Hematopoietic multipotent progenitor cell treated with erythropoietin and hydrocortisone succinate and interleukin-3 and kit ligand, for 15 days (in vitro differentiated cells): ENCODE results near the gene RBMS2.
"Not testable (repeated sequence)": the region's sequence is repeated elsewhere in the genome, so short reads cannot be mapped to it uniquely, and the experiment has no call there.

Experiments used
- DNase-seq: peaks from one replicate; pipeline ENCODE4 v3.0.0-alpha.2; 2015; ENCODE audit warnings: low spot score

The RBMS2 gene

GRCh38 chr12:56518570-56518969, 3.0 kb upstream of the RBMS2 start:
- DNase-seq = no peak

- no peak for DNase-seq
These were observed 1.6 kb upstream of the RBMS2 start for GRCh38 chr12:56520048-56520447.

GRCh38 chr12:56520506-56520905, 1.1 kb upstream of the RBMS2 start:
- no peak for DNase-seq

GRCh38 chr12:56521209-56521589, 421 bp upstream of the RBMS2 start:
- no peak for DNase-seq

GRCh38 chr12:56522411-56523193, 982 bp downstream of the RBMS2 start:
- no peak for DNase-seq

- DNase-seq = no peak
These were observed 7.2 kb downstream of the RBMS2 start for GRCh38 chr12:56528846-56529245.

GRCh38 chr12:56529656-56530055, 8.0 kb downstream of the RBMS2 start:
- DNase-seq = no peak

- DNase-seq = no peak
These were observed 8.9 kb downstream of the RBMS2 start for GRCh38 chr12:56530390-56531055.

GRCh38 chr12:56537546-56537945, 15.9 kb downstream of the RBMS2 start:
- no peak for DNase-seq

GRCh38 chr12:56541631-56542030, 20.0 kb downstream of the RBMS2 start:
- no peak for DNase-seq

GRCh38 chr12:56542164-56542563, 20.5 kb downstream of the RBMS2 start:
- no peak for DNase-seq

GRCh38 chr12:56545023-56545604, 23.5 kb downstream of the RBMS2 start:
- DNase-seq = no peak

- DNase-seq = no peak
These were observed 25.1 kb downstream of the RBMS2 start for GRCh38 chr12:56546680-56547079.

- DNase-seq = no peak
These were observed 29.4 kb downstream of the RBMS2 start for GRCh38 chr12:56551070-56551469.

GRCh38 chr12:56565510-56566101, 44.0 kb downstream of the RBMS2 start:
- no peak for DNase-seq

- no peak for DNase-seq
These were observed 46.5 kb downstream of the RBMS2 start for GRCh38 chr12:56568146-56568545.

- DNase-seq = no peak
These were observed 49.5 kb downstream of the RBMS2 start for GRCh38 chr12:56571121-56571520.

- no peak for DNase-seq
These were observed 50.7 kb downstream of the RBMS2 start for GRCh38 chr12:56572288-56572687.

- no peak for DNase-seq
These were observed 52.6 kb downstream of the RBMS2 start for GRCh38 chr12:56574210-56574609.

GRCh38 chr12:56577248-56577647, 55.6 kb downstream of the RBMS2 start:
- not testable (repeated sequence) for DNase-seq

- no peak for DNase-seq
These were observed 57.4 kb downstream of the RBMS2 start for GRCh38 chr12:56578983-56579546.

- no peak for DNase-seq
These were observed 60.0 kb downstream of the RBMS2 start for GRCh38 chr12:56581418-56582145.
